Liver (tissue), 9 donors: Measurements from ENCODE around the gene MYO9A. TPM values are rescaled to one million over a fixed set of nuclear protein-coding genes. Genes with fewer than 3 reads are reported as not detected.

Experiments used
- DNase-seq: peaks from one replicate; pipeline ENCODE4 v3.0.0-alpha.2; 2017; ENCODE audit warnings: low spot score
- H3K27ac ChIP-seq, 2 donors: one replicate each; pipeline ENCODE4 v1.7.0; 2013; ENCODE audit warnings: inconsistent platforms in 2 of 2, low read length in 2 of 2, control low read depth in 1 of 2, low read depth in 1 of 2, mild to moderate bottlenecking in 1 of 2
- H3K27me3 ChIP-seq, 4 donors: one replicate each; pipeline versions ENCODE4 v1.6.1 to v1.7.0; 2013; ENCODE audit warnings: low read length in 3 of 4, inconsistent platforms in 1 of 4, mild to moderate bottlenecking in 1 of 4, moderate library complexity in 1 of 4; ENCODE audit not compliant: control insufficient read depth in 4 of 4, insufficient read depth in 4 of 4
- H3K36me3 ChIP-seq, 4 donors: one replicate each; pipeline versions ENCODE4 v1.6.1 to v1.7.0; 2013; ENCODE audit warnings: low read length in 3 of 4, mild to moderate bottlenecking in 3 of 4, low read depth in 1 of 4, moderate library complexity in 1 of 4; ENCODE audit not compliant: control insufficient read depth in 4 of 4, insufficient read depth in 3 of 4
- H3K4me1 ChIP-seq, 4 donors: one replicate each; pipeline versions ENCODE4 v1.6.1 to v1.7.0; 2013; ENCODE audit warnings: low read length in 3 of 4, mild to moderate bottlenecking in 3 of 4, moderate library complexity in 1 of 4; ENCODE audit not compliant: control insufficient read depth in 4 of 4, insufficient read depth in 4 of 4
- H3K4me3 ChIP-seq, 3 donors: one replicate each; pipeline versions ENCODE4 v1.6.1 to v1.7.0; 2013; ENCODE audit warnings: low read length in 3 of 3, control low read depth in 1 of 3, low read depth in 1 of 3, mild to moderate bottlenecking in 1 of 3
- H3K9ac ChIP-seq, 2 donors: one replicate each; pipeline ENCODE4 v1.7.0; 2013; ENCODE audit warnings: low read length in 2 of 2, mild to moderate bottlenecking in 2 of 2, moderate library complexity in 2 of 2, control low read depth in 1 of 2, low read depth in 1 of 2
- H3K9me3 ChIP-seq, 4 donors: one replicate each; pipeline versions ENCODE4 v1.6.1 to v1.7.0; 2013; ENCODE audit warnings: low read length in 3 of 4; ENCODE audit not compliant: control insufficient read depth in 4 of 4
- CTCF ChIP-seq: fragments of 150-350 bp; IDR thresholded peaks from 2 replicates; pipeline ENCODE4 v1.5.1; 2017; ENCODE audit warnings: improper control_type of control experiment, low read depth, low read length; ENCODE audit not compliant: missing input control
- FOXA1 ChIP-seq: IDR thresholded peaks from 2 replicates; pipeline ENCODE4 v1.6.1; 2016; ENCODE audit warnings: antibody characterized with exemption
- FOXA2 ChIP-seq: IDR thresholded peaks from 2 replicates; pipeline ENCODE4 v1.6.1; 2016; ENCODE audit warnings: antibody characterized with exemption
- GABPA ChIP-seq, 2 donors: IDR thresholded peaks in 1 of 2; conservative IDR thresholded peaks in 1 of 2; 2 replicates each; pipeline ENCODE4 v1.6.1; 2016; ENCODE audit warnings: antibody characterized with exemption in 2 of 2, mild to moderate bottlenecking in 1 of 2, moderate library complexity in 1 of 2
- HNF4A ChIP-seq, 2 donors: conservative IDR thresholded peaks; 2 replicates each; pipeline ENCODE4 v1.6.1; 2016; ENCODE audit warnings: antibody characterized with exemption in 2 of 2, mild to moderate bottlenecking in 2 of 2
- JUND ChIP-seq, 2 donors: IDR thresholded peaks; 2 replicates each; pipeline ENCODE4 v1.6.1; 2016; ENCODE audit warnings: antibody characterized with exemption in 2 of 2
- RAD21 ChIP-seq, 2 donors: IDR thresholded peaks; 2 replicates each; pipeline ENCODE4 v1.6.1; 2016; ENCODE audit warnings: antibody characterized with exemption in 2 of 2, mild to moderate bottlenecking in 2 of 2
- RXRA ChIP-seq, 2 donors: IDR thresholded peaks; 2 replicates each; pipeline ENCODE4 v1.6.1; 2017 to 2018; ENCODE audit warnings: antibody characterized with exemption in 2 of 2, mild to moderate bottlenecking in 1 of 2
- SP1 ChIP-seq: IDR thresholded peaks from 2 replicates; pipeline ENCODE4 v1.6.1; 2018; ENCODE audit warnings: antibody characterized with exemption, mild to moderate bottlenecking
- TAF1 ChIP-seq: conservative IDR thresholded peaks from 2 replicates; pipeline ENCODE4 v1.6.1; 2016; ENCODE audit warnings: antibody characterized with exemption, mild to moderate bottlenecking
- WGBS: extraction: QIAGEN DNeasy Blood & Tissue Kit; methylation state at CpG from one replicate; pipeline ENCODE4 v1.1.7; 2013; 5-methylcytosine and 5-hydroxymethylcytosine counted together
- polyA plus RNA-seq, 2 donors: library from polyadenylated mRNA; stranded (reverse) in 1 of 2; unstranded in 1 of 2; fragments of 200-250 nt in 1 of 2; fragments of >200 nt in 1 of 2; fragmentation: Nextera tagmentation in 1 of 2; extraction: Ambion mirVana in 1 of 2; gene quantifications; one replicate each; pipeline versions ENCODE4 v1.2.1 to v1.2.3, GENCODE V29; 2013 to 2015
- total RNA-seq, 2 donors: library from RNA; depleted of rRNA; stranded (reverse); fragments of >200 nt; gene quantifications; one replicate each; pipeline ENCODE4 v1.2.3, GENCODE V29; 2014
- TF ChIP-seq, protein P1 (sequence below): IDR thresholded peaks from 2 replicates; pipeline ENCODE4 v1.6.1; 2016; ENCODE audit warnings: antibody characterized with exemption, mild to moderate bottlenecking
- TF ChIP-seq, protein P2 (sequence below): IDR thresholded peaks from 2 replicates; pipeline ENCODE4 v1.6.1; 2016; ENCODE audit warnings: antibody characterized with exemption
- TF ChIP-seq, protein P3 (sequence below): IDR thresholded peaks from 2 replicates; pipeline ENCODE4 v1.6.1; 2016; ENCODE audit warnings: antibody characterized with exemption
- donor health status: healthy.
- donor health status: healthy.
- donor health status: healthy.
- donor health status: healthy.
- donor health status: healthy.

The MYO9A gene
- total and polyA plus RNA-seq, 4 donors: 1.4 to 14.9 (median 8.4) TPM

- DNase-seq: no peak
Measured at GRCh38 chr15:72086010-72086697, 31.8 kb downstream of the MYO9A start.

DNA sequence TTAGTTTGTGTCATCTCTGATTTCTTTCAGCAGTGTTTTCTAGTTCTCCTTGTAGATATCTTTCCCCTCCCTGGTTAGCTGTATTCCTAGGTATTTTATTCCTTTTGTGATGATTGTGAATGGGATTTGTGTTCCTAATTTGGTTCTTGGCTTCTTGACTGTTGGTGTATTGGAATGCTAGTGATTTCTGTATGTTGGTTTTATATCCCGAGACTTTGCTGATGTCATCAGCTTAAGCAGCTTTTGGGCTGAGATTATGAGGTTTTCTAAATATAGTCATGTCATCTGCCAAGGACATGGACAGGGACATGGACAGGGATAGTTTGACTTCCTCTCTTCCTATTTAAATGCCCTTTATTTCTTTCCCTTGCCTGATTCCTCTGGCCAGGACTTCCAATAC is 35.8 kb downstream of the MYO9A start:
- H3K27me3 ChIP-seq: no peaks in the 10 kb centered on the region
- H3K9me3 ChIP-seq: no peaks in the 10 kb centered on the region
- no peaks in the 10 kb centered on the region for H3K4me1 ChIP-seq
- no peak overlapping the region for H3K27ac ChIP-seq
- DNase-seq: no peak
- no peak overlapping the region for H3K4me3 ChIP-seq
- 93% methylated on average over 1 of the region's 1 CpG for WGBS
- H3K9ac ChIP-seq: no peak overlapping the region
- no peaks in the 10 kb centered on the region for H3K36me3 ChIP-seq
- TF ChIP-seq GABPA (IDR thresholded peaks at IDR 0.05 in 1 of 2, conservative IDR thresholded peaks at IDR 0.05 in 1 of 2) (no peak), FOXA2 (no peak), TAF1 (no peak), RXRA (IDR thresholded peaks at IDR 0.05) (no peak), FOXA1 (no peak), HNF4A (conservative IDR thresholded peaks at IDR 0.05) (no peak), JUND (IDR thresholded peaks at IDR 0.05) (no peak), RAD21 (IDR thresholded peaks at IDR 0.05) (no peak)
- TF ChIP-seq, protein P1, sequence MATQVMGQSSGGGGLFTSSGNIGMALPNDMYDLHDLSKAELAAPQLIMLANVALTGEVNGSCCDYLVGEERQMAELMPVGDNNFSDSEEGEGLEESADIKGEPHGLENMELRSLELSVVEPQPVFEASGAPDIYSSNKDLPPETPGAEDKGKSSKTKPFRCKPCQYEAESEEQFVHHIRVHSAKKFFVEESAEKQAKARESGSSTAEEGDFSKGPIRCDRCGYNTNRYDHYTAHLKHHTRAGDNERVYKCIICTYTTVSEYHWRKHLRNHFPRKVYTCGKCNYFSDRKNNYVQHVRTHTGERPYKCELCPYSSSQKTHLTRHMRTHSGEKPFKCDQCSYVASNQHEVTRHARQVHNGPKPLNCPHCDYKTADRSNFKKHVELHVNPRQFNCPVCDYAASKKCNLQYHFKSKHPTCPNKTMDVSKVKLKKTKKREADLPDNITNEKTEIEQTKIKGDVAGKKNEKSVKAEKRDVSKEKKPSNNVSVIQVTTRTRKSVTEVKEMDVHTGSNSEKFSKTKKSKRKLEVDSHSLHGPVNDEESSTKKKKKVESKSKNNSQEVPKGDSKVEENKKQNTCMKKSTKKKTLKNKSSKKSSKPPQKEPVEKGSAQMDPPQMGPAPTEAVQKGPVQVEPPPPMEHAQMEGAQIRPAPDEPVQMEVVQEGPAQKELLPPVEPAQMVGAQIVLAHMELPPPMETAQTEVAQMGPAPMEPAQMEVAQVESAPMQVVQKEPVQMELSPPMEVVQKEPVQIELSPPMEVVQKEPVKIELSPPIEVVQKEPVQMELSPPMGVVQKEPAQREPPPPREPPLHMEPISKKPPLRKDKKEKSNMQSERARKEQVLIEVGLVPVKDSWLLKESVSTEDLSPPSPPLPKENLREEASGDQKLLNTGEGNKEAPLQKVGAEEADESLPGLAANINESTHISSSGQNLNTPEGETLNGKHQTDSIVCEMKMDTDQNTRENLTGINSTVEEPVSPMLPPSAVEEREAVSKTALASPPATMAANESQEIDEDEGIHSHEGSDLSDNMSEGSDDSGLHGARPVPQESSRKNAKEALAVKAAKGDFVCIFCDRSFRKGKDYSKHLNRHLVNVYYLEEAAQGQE: no peak

More at GRCh38 chr15:72086010-72086697, 31.8 kb downstream of the MYO9A start:
- no peaks in the 10 kb centered on the region for H3K27me3 ChIP-seq
- no peaks in the 10 kb centered on the region for H3K36me3 ChIP-seq
- 91% methylated on average over 11 of the region's 11 CpGs for WGBS
- H3K27ac ChIP-seq: no peak overlapping the region
- TF ChIP-seq, protein P1: no peak
- no peak for TF ChIP-seq FOXA2
- TF ChIP-seq SP1: no peak
- TF ChIP-seq, protein P2, sequence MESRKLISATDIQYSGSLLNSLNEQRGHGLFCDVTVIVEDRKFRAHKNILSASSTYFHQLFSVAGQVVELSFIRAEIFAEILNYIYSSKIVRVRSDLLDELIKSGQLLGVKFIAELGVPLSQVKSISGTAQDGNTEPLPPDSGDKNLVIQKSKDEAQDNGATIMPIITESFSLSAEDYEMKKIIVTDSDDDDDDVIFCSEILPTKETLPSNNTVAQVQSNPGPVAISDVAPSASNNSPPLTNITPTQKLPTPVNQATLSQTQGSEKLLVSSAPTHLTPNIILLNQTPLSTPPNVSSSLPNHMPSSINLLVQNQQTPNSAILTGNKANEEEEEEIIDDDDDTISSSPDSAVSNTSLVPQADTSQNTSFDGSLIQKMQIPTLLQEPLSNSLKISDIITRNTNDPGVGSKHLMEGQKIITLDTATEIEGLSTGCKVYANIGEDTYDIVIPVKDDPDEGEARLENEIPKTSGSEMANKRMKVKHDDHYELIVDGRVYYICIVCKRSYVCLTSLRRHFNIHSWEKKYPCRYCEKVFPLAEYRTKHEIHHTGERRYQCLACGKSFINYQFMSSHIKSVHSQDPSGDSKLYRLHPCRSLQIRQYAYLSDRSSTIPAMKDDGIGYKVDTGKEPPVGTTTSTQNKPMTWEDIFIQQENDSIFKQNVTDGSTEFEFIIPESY: no peak
- no peak for TF ChIP-seq CTCF
- TF ChIP-seq, protein P3, sequence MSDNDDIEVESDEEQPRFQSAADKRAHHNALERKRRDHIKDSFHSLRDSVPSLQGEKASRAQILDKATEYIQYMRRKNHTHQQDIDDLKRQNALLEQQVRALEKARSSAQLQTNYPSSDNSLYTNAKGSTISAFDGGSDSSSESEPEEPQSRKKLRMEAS: no peak
- H3K4me1 ChIP-seq: peaks cover 0 to 2% (median 0%) of the 10 kb centered on the region in 4 donors
- no peak overlapping the region for H3K4me3 ChIP-seq
- H3K9ac ChIP-seq: no peak overlapping the region
- H3K9me3 ChIP-seq: no peaks in the 10 kb centered on the region
